ENCODE data around the gene IRAK2. TPM values are rescaled to one million over a fixed set of nuclear protein-coding genes. Genes with fewer than 3 reads are reported as not detected.
A peak's percentile ranks its signal among the peaks of the same experiment; 100 is the strongest.

Gene IRAK2
- total RNA-seq, 6 donors from 2014 or later = 3.1 to 10.2 (median 7.1) TPM

- Histone ChIP-seq H3K4me1 (no peaks in the 10 kb centered on the region), H3K9me3 (no peaks in the 10 kb centered on the region), H3K4me3 (no peak overlapping the region), H3K27ac (no peak overlapping the region), H3K36me3 (peaks cover 0 to 70% (median 23%) of the 10 kb centered on the region in 4 donors), H3K27me3 (no peaks in the 10 kb centered on the region)
- ATAC-seq (ENCODE audit: low FRiP score in 2 of 2) = no peak
- 80% methylated on average over 11 to 15 of the region's 15 CpGs for WGBS, 2 donors
- DNase-seq = no peak
- TF ChIP-seq CTCF (IDR thresholded peaks at IDR 0.05) (no peak), POLR2AphosphoS5 (IDR thresholded peaks at IDR 0.05) (no peak), POLR2A (IDR thresholded peaks at IDR 0.05) (no peak), EP300 (IDR thresholded peaks at IDR 0.05) (no peak)
These were observed 73.8 kb downstream of the IRAK2 start for GRCh38 chr3:10238345-10239183.

GRCh38 chr3:10240799-10241198 is 76.1 kb downstream of the IRAK2 start:
- no peak for TF ChIP-seq POLR2AphosphoS5 (IDR thresholded peaks at IDR 0.05)
- no peak for TF ChIP-seq CTCF (IDR thresholded peaks at IDR 0.05)
- TF ChIP-seq POLR2A (IDR thresholded peaks at IDR 0.05) = no peak
- no peak for TF ChIP-seq EP300 (IDR thresholded peaks at IDR 0.05)
- H3K27ac ChIP-seq = peak overlapping the region in 1 of 4 donors; percentile 44
- WGBS, 2 donors = 69 to 71% methylated on average over 4 to 6 of the region's 6 CpGs
- H3K27me3 ChIP-seq = no peaks in the 10 kb centered on the region
- peaks cover 0 to 14% (median 5%) of the 10 kb centered on the region in 4 donors for H3K9me3 ChIP-seq
- H3K36me3 ChIP-seq = peaks cover 0 to 61% (median 13%) of the 10 kb centered on the region in 4 donors
- DNase-seq (no peak), ATAC-seq (ENCODE audit: low FRiP score in 2 of 2) (no peak)
- H3K4me1 ChIP-seq = no peaks in the 10 kb centered on the region
- no peak overlapping the region for H3K4me3 ChIP-seq

GRCh38 chr3:10242182-10243065 is 77.7 kb downstream of the IRAK2 start:
- Histone ChIP-seq H3K9me3 (peaks cover 0 to 19% (median 5%) of the 10 kb centered on the region in 4 donors), H3K27me3 (no peaks in the 10 kb centered on the region), H3K36me3 (peaks cover 0 to 47% (median 7%) of the 10 kb centered on the region in 4 donors), H3K4me3 (no peak overlapping the region), H3K27ac (peak overlapping the region in 1 of 4 donors; percentile 52), H3K4me1 (peaks cover 0 to under 1% (median 0%) of the 10 kb centered on the region in 4 donors)
- no peak for TF ChIP-seq POLR2AphosphoS5 (IDR thresholded peaks at IDR 0.05)
- 80 to 83% methylated on average over 7 of the region's 7 CpGs for WGBS, 2 donors
- DNase-seq = peak in 1 of 2 donors; percentile 36
- peak in 1 of 2 donors; percentile 38 for ATAC-seq (ENCODE audit: low FRiP score in 2 of 2)

DNA sequence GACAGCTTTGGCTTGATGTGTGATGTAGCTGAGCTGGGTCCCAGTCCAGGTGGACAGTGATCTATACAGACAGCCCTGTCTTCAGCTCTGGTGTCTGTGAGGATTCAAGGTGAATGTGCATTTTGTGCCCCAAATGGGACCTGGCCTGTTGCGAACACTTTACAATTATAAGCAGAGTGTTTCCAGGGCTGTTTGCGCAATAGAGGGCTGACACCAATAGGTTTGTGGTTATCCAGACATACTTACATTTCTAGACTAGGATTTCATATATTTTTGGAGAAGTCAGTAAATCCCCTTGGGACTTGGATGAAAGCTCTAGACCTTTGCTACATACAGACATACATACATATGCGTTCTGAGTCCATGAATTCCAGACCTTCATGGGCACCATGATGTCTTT is 79.3 kb downstream of the IRAK2 start:
- Histone ChIP-seq H3K4me3 (no peak overlapping the region), H3K36me3 (peaks cover 0 to 36% (median 3%) of the 10 kb centered on the region in 4 donors), H3K27me3 (no peaks in the 10 kb centered on the region), H3K9me3 (peaks cover 0 to 19% (median 5%) of the 10 kb centered on the region in 4 donors), H3K4me1 (peaks cover under 1 to 6% (median 5%) of the 10 kb centered on the region in 4 donors), H3K27ac (no peak overlapping the region)
- ATAC-seq (ENCODE audit: low FRiP score in 2 of 2) = no peak
- DNase-seq = no peak
- TF ChIP-seq CTCF (IDR thresholded peaks at IDR 0.05) (no peak), POLR2AphosphoS5 (IDR thresholded peaks at IDR 0.05) (no peak), POLR2A (IDR thresholded peaks at IDR 0.05) (no peak), EP300 (IDR thresholded peaks at IDR 0.05) (no peak)
- WGBS, 2 donors = 65 to 67% methylated on average over 3 of the region's 3 CpGs
